Measurements from ENCODE around the gene POLR3H. TPM values are rescaled to one million over a fixed set of nuclear protein-coding genes. Genes with fewer than 3 reads are reported as not detected.

The POLR3H gene
- total RNA-seq, 1 donor from 2014 or later = 18.1 TPM

DNA sequence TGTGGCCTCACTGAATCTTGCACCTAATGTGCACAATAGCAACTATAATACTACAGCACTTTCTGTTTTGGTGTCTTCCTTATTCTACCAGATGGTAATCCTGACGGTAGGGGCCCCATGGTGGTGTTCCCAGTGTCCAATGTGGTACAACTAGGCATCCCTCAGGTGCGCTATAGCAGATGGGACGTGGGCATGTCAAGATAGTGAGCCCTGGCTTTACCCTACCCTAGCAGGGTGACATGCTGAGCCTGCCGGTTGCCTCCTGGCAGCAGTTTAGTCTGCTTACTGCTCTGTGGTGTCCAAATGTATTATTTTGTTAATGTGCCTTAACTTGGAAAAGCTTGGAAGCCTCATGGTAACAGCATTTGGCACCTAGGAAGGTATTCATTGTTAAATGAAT lies 56.2 kb downstream of the POLR3H start:
- no peak for DNase-seq (ENCODE audit: extremely low read depth, low read depth, low spot score)

GRCh38 chr22:41487037-41487935 lies 57.0 kb downstream of the POLR3H start:
- DNase-seq (ENCODE audit: extremely low read depth, low read depth, low spot score) = no peak

GRCh38 chr22:41485033-41485432 lies 59.2 kb downstream of the POLR3H start:
- no peak for DNase-seq (ENCODE audit: extremely low read depth, low read depth, low spot score)

- DNase-seq (ENCODE audit: extremely low read depth, low read depth, low spot score) = no peak
Observed at GRCh38 chr22:41482319-41482935, 61.8 kb downstream of the POLR3H start.

- DNase-seq (ENCODE audit: extremely low read depth, low read depth, low spot score) = no peak
Observed at GRCh38 chr22:41481925-41482318, 62.3 kb downstream of the POLR3H start.

DNA sequence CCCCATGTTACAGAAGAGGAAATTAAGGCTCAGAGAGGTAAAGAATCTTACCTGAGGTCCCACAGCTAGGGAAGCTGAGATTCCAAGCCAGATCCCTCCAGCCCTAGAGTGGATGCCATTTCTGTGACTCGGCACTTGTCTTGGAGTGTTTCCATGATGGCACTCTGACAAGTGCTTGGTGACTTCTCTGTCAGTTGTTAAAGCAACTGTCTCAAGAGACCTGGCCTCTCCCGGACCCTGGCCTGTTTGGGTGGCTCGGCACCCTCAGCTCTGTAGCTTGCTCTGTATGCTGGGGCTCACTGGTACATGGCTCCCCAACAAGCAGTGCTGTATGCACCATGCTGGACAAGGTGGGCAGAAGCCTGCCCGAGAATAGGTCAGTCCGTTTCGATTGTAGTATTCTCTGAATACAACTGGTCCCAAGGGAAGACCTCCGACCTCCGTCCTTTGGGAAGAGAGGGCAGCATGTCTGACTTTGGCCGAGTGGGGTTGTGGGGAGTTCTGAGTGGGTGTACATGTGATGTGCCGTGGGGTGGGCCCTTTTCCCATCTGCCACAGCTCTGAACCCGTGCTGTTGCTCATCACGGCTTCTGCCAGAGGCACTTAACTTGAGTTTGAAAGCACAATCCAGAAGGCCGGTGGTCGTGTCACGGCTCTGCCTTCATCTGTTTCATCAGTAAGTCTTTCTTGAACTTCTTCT lies 63.0 kb downstream of the POLR3H start:
- no peak for DNase-seq (ENCODE audit: extremely low read depth, low read depth, low spot score)

GRCh38 chr22:41480397-41480735 lies 63.9 kb downstream of the POLR3H start:
- DNase-seq (ENCODE audit: extremely low read depth, low read depth, low spot score) = no peak

DNA sequence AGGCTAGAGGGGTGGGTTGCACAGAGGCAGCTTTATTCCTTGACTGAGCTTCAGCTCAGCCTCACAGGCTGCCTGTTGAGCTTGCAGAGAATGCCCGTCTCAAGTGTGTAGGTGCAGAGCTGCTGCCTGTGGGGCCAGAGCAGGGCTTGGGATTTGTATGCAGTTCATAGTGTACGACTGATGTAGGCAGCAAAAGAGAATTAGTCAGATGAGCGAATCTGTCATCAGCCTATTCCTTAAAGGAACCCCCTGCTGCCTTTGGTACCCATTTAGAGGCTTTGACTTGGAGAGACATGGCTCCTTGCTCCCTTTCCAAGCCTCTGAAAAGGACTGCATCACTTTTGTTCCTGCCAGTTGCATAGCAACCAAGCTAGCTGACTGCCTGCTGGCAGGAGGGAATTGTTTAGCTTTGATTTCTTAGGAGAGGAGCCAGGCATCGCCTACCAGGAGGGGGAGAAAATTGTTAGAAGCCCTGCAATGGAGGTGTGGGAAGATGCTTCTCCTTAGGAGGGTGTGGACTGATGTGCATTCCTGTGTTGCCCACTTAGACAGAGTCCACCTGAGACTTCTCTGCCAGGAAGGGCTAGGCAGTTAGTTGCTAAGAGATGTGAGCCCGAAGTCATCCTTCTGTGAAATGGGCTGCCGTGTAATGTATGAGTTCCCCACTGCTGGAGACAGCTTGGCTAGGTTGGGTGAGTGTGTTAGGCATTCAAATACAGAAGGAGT lies 64.4 kb downstream of the POLR3H start:
- DNase-seq (ENCODE audit: extremely low read depth, low read depth, low spot score) = no peak

- no peak for DNase-seq (ENCODE audit: extremely low read depth, low read depth, low spot score)
Observed at GRCh38 chr22:41478891-41479521, 65.3 kb downstream of the POLR3H start.

DNA sequence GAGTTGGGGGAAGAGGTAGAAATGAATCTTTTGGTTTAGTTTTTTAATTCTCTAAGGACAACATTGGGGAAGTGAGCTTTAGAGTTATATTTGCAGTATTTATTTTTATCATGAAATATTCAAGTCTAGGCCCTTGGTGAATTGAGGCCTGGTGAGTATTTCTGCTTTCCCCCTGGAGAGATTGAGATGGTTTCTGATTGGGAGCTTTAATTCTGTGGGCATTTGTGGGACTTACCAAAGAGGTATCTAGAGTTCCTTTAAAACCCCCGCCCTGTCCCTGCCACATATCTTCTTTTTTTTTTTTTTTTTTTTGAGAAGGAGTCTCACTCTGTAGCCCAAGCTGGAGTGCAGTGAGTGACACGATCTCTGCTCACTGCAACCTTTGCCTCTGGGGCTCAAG lies 65.8 kb downstream of the POLR3H start:
- DNase-seq (ENCODE audit: extremely low read depth, low read depth, low spot score) = no peak

Other genes with a start within 250 kb of the POLR3H start
- 97.4 and 125 TPM in 2 replicates for gene ZC3H7B, start 242.9 kb downstream of the POLR3H start, total RNA-seq
- 5.0 and 8.1 TPM in 2 replicates for gene TEF, start 162.5 kb downstream of the POLR3H start, total RNA-seq
- gene TOB2, start 97.7 kb downstream of the POLR3H start, total RNA-seq = 45.5 and 49.9 TPM in 2 replicates
- gene PHF5A, start 75.8 kb downstream of the POLR3H start, total RNA-seq = 26.1 and 43.8 TPM in 2 replicates
- gene ACO2, start 75.4 kb downstream of the POLR3H start, total RNA-seq = 84.3 and 87.2 TPM in 2 replicates
- gene CSDC2, start 16.5 kb upstream of the POLR3H start, total RNA-seq = 0.41 TPM in 1 of 2 replicates, not detected in the other
- gene PMM1, start 45.4 kb upstream of the POLR3H start, total RNA-seq = 17.7 and 18.9 TPM in 2 replicates
- gene DESI1, start 76.6 kb upstream of the POLR3H start, total RNA-seq = 59.6 and 77.9 TPM in 2 replicates
- 251 and 256 TPM in 2 replicates for gene XRCC6, start 76.8 kb upstream of the POLR3H start, total RNA-seq
- gene SNU13, start 144.4 kb upstream of the POLR3H start, total RNA-seq = 122 and 123 TPM in 2 replicates
- gene MEI1, start 155.0 kb upstream of the POLR3H start, total RNA-seq = 0.34 and 0.64 TPM in 2 replicates